GM18909 (cell line): ENCODE data around the gene RNU11.
"Not testable (repeated sequence)": the region's sequence is repeated elsewhere in the genome, so short reads cannot be mapped to it uniquely, and the experiment has no call there.

Experiments used
- ATAC-seq: cut with Tn5 transposase; IDR thresholded peaks from one replicate; pipeline ENCODE4 v1.9.1; 2021; ENCODE audit warnings: mild to moderate bottlenecking; ENCODE audit not compliant: unreplicated experiment, poor library complexity

Gene RNU11

DNA sequence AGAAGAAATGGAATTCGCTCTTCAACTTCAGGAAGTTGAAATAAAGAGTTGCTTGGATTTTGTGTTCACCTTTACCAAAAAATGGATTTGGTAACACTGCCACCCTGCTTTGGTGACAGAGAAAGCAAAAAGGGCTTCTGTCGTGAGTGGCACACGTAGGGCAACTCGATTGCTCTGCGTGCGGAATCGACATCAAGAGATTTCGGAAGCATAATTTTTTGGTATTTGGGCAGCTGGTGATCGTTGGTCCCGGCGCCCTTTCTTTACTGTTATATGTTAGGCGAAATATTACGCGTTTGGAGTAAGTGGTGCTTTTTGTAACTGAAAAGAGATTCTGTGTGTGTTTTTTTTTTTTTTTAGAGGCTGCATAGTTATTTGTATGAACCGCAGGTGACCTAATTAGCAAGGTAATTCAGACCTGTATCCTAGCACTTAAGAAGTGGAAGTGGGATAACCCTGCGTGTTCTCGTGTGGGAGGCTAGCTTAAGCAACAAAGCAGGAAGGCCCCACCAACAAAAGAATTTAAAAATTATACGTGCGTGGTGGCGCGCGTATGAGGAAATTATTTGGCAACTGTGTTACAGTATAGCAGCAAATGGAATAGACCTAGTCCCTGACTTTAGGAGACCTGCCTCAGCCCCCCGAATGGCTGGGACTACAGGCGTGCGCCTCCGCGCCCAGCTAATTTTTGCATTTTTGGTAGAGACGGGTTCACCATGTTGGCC, at the start of gene RNU11:
Gene RNU11, plus strand, starts transcription at position 127 of the 725 bp plus-strand sequence.
- peak; percentile 64 for ATAC-seq

DNA sequence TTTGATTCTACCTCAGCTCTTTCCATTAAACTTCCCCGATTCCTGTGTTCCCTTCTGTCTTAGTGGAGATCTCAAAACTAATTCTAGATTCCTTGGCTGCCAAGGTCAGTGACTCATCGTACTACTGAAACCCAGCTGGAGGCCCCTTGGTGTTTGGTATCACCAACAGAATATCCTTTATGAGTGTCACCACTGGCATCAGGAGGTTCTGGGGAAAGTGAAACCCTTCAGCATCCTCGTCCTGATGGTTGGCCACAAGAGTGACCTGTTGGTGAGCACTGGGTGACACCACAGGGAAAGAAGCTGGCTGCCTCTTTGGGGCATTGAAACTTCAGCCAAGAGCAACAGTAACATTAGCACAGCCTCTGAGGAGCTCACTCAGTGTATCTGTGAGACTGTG, 46.7 kb upstream of the RNU11 start:
- no peak for ATAC-seq

DNA sequence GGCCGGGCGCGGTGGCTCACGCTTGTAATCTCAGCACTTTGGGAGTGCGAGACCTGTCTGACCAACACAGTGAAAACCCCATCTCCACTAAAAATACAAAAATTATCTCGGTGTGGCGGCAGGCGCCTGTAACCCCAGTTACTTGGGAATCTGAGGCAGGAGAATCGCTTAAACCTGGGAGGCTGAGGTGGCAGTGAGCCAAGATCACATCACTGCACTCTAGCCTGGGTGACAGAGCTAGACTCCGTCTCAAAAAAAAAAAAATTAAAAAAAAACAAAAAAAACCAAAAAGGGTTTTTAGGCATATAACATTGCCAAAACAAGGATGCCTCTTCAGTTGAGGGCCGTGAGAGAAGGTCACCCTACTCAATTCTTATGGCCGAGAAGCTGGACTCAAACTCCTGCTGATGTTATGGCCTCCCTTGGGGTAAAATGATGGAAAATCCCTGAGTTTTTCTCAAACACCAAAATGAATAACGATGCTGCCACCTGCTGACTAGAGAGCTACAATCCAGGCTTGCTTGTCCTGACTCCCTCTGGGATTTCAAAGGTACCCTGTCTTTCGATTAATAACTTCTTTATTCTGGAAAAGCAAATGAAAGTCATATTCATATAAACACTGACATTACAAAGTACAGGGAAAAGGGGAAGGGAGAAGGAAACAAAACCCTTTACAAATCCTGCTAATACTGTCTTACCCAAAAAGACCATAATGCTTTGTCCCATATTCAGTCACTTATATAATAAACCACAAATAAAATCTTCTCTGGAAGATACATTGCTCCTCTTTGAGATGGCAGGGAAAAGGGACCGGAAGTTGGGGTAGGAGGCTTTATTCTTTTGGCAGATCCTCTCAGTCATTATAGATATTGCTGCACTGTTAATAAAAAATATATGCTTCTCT, 45.6 kb upstream of the RNU11 start:
- ATAC-seq = no peak

DNA sequence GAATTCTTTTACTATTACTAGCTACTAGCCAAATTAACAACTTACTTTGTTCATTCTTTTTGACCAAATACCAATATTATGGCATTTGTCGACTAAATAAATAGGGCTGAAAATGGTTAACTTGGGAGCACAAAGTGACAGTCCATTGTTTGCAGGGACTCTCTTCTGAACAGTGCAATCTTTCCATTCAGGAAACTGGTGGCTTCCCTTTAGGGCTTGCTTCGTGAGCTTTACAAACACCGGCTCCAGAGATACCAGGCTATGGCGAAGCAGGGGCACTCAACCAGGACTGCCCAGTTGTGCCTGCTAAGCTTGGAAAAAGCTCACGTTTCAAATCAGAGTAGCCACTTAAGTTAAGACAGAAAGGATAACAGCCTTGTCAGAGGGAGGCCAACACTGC, 44.0 kb upstream of the RNU11 start:
- ATAC-seq = no peak

DNA sequence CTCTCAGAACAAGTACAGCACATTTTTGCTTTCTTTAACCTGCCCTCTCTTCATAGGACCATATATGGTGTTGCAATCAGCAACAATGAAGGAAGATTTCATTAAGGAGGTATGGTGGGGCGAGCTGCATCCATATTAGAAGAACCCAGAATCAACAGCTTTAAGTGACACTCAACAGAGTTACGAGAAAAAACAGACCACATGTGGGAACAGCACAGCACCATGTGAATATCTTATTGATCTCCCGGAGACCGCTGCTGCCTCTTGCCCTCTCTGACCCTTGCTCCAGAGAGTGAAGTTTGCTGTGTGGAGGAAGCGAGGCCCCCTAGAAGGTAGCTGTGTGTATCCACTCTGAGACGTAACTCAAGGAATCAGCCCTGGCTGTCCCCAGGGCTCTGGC, 43.4 kb upstream of the RNU11 start:
- ATAC-seq = no peak

DNA sequence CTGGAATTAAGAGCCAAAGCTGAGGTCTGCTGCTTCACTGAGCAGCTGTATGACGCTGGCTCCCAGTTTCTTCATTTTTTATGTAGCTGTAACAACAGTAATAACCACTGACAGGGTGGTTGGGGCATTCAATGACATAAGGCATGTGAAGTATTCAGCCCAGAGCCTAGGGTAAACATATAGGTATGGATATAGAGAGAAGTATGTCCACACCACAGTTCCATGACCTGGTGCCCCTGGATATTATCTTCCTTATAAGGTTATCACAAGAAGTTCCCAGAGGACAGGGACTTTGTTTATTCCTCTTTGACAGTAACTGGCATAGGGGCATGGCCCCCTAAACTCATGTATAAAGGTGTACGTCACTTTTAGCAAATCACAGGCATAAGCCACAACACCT, 41.6 kb upstream of the RNU11 start:
- ATAC-seq = no peak

DNA sequence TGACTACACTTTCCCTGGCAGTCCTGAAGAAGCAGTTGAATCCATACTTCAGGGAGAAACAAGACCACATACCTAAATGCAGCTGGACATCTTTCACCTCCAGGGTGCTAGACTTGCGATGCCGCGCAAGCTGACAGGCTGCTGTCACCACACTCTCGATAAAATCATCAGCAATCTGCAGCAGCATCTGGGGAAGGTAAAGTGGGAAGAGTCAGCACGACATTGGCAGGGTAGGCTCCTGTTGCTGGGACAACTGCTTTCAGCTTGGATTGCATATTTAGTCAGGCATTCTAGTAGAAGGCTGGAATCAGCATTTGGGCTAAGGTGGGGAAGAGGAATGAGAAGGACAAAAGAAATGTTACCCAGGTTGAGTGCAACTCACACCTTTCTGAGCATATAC, 35.2 kb upstream of the RNU11 start:
- ATAC-seq = no peak

DNA sequence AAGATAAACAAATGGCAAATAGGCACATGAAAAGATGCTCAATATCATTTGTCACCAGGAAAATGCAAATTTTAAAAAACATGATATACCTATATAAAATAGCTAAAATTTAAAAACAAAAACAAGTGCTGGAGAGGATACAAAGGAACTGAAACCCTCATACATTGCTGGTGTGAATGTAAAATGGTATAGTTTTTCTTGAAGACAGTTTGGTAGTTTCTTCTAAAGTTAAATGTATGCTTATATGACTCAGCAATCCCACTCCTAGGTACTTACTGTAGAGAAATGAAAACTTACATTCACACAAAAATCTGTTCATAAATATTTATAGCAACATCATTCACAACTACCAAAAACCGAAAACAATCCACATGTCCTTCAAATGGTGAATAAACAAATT, 16.7 kb upstream of the RNU11 start:
- no peak for ATAC-seq

DNA sequence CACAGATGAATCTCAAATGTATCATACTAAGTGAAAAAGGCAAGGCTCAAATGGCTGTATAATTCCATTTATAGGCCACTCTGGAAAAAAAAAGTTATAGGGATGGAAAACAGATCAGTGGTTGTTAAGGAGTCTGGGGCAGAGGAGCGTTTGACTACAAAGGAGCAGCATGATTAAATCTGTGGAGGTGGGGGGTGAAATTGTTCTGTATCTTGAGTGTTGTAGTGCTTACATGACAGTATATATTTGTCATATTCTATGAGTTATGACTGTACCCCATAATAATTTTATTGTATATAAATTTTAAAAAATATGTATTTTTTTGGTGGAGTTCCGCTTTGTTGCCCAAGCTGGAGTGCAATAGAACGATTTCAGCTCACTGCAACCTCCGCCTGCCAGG, 15.8 kb upstream of the RNU11 start:
- no peak for ATAC-seq

DNA sequence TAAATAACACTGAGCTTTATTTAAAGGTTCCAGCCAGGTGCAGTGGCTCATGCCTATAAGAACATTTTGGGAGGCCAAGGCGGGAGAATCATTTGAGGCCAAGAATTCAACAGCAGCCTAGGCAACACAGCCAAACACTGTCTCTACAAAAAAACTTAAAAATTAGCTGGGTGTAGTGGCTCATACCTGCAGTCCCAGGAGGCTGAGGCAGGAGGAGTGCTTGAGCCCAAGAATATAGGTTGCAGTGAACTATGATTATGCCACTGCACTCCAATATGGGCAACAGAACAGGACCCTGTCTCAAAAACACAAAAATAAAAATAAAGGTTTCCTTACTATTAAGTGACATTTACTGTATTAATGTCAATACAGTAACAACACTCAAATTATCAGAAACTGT, 7.6 kb upstream of the RNU11 start:
- ATAC-seq = no peak

DNA sequence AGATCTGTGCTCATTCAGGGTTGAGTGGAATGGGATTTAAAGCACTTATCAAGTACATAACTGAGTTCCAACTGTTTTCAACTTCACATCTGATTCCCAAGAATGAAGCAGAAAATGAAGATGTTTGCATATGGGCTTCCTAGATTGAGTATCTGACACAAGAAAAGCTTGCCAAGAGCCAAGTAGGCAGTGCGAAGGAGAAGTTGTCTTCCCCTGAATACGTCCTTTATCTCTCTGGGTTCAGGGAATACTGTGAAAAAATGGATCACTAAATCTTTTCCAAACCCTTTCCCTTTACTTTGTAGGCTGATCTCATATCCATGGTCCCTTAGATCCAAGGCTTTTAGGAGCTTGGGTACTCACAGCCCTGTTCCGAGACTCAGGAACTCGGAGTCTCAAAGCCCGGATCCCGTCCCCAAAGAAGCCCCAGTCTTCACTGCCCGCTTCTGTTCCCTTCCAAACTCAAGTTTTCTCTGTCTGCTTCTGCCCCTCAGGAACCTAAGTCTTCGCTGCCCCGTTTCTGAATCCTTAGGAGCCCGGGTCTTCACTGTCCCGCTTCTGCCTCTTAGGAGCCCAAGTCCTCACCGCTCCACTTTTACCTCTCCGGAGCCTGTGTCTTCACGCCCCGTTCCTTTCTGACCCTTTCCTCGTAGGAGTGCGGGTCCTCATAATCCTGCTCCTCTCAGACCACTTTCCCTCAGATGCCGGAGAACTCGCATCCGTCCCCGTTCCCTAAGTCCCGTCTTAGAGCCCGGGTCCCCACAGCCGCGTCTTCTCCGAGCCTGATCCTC, 6.1 kb upstream of the RNU11 start:
- peak; percentile 20 for ATAC-seq

DNA sequence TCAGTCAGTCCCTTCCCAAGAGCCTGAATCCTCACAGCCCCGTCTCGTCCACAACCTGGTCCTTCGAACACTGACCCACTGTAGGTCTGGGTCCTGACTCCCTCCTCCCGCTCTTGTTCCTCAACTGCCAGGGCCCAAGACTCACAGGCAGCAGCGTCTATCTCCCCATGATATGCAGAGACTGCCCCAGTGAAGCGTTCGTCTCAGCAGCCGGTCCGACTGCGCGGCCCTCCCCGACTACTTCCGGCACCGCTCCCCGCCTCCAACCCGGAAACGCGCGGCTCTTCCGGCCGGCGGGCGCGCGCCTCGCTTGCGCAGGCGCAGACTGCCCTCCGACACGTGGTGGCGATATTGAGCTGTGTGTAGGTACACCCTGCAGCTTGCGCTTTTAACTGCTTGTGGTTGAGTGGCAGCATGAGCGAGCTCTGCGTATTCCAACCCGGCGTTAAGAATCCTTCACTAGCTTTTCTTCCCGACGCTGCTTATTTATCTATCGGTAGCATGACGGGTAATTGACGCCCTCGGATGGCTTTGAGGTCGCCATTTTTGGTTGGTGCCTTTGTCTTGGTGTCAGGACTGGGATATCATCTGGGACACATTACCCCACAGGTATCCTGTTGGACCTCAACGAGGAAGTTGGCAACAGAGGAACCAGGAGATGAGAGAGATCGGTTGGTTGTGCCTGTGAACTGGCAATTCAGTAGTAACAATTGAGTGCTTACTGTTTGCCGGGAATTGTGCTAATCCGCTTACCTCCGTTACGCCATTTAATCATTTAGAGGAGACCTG, 5.4 kb upstream of the RNU11 start, which contains the start of gene TAF12:
Gene TAF12, minus strand, starts transcription at position 221 of the 789 bp plus-strand sequence. CDS start 20,986 bp downstream, outside the sequence.
- ATAC-seq = peak; percentile 78

DNA sequence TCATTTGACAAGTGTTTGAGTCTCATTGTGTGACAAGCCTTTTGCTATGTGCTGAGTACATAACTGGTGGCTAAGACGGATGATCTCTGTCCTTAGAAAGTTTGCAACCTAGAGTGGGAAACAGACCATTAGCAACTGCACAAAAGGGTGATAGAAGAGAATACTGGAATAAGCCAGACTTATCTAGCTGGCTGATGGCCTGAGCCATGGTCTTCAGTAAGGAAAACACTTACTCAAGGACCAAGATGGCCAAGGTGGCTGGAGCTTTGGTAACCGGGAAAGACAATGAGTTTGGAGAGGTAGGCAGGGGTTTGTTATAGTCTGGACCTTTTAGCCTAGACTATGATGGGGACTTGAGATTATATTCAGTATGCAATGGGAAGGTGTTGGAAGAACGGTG, 3.9 kb upstream of the RNU11 start:
- no peak for ATAC-seq

DNA sequence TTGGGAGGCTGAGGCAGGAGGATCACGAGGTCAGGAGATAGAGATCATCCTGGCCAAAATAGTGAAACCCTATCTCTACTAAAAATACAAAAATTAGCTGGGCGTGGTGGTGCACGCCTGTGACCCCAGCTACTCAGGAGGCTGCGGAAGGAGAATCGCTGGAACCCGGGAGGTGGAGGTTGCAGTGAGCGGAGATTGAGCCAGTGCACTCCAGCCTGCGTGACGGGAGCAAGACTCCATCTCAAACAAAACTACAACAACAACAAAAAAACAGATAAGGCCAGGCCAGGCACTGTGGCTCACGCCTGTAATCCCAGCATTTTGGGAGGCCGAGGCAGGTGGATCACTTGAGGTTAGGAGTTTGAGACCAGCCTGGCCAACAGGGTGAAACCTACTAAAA, 3.0 kb upstream of the RNU11 start:
- not testable (repeated sequence) for ATAC-seq

DNA sequence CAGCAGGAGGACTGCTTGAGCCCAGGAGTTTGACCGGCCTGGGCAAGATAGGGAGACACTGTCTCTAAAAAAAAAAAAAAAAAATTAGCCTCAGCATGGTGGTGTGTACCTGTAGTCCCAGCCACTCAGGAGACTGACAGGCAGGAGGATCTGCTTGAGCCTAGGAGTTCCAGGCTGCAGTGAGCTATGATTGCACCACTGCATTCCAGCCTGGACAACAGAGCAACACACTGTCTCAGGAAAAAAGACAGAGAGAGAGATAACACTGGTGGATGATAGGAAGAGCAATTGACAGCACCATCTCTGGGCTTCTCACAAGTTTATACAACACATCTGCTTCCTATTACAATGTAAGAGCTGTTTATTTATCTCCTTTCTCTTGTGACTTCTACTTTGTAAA, 2.4 kb upstream of the RNU11 start:
- no peak for ATAC-seq

DNA sequence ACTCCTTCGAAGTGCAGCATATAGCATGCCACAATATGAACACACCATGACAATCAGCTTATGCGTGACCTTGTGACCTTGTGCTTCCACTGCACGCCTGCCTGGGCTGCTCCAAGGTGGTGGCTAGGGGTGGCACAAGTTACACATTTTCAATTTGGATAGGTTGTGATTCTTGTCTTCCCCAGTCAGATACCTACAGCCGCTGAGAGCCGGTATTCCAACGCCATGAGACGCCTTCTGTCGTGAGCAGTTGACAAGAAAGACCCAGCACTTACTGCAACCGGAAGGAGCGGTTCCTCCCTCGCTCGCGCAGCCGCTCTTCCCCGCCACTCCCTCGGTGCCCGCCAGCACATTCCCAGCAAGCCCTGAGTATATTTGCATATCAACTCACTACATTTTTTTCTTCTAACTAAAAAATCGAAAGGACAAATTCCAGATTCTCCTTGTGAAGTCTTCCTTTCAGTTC, 359 bp upstream of the RNU11 start:
- ATAC-seq = peak; percentile 69

DNA sequence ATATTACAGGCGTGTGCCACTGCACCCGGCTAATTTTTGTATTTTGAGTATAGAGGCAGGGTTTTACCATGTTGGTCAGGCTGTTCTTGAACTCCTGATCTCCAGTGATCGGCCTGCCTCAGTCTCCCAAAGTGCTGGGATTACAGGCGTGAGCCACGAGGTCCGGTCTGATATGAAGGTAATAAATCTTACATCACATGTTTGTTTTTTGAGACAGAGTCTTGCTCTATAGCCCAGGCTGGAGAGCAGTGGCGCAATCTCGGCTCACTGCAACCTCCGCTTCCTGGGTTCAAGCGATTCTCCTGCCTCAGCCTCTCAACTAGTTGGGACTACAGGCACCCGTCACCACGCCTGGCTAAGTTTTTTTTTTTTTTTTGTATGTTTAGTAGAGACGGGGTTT, 4.7 kb downstream of the RNU11 start:
- not testable (repeated sequence) for ATAC-seq

DNA sequence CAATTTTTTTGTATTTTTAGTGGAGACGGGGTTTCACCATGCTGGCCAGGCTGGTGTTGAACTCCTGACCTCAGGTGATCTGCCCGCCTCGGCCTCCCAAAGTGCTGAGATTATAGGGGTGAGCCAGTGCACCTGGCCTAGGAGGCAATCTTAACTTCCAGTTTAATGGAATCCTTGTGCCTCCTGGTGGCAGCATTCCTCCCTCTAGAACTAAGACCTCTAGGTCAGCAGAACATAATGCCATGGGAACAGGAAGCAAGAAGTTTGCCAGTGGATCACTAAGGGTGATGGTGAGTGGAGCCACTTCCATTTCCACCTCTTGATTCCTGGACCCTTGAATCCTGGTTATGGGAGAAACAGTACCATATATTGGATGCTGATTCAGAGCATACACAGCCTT, 5.5 kb downstream of the RNU11 start:
- not testable (repeated sequence) for ATAC-seq

DNA sequence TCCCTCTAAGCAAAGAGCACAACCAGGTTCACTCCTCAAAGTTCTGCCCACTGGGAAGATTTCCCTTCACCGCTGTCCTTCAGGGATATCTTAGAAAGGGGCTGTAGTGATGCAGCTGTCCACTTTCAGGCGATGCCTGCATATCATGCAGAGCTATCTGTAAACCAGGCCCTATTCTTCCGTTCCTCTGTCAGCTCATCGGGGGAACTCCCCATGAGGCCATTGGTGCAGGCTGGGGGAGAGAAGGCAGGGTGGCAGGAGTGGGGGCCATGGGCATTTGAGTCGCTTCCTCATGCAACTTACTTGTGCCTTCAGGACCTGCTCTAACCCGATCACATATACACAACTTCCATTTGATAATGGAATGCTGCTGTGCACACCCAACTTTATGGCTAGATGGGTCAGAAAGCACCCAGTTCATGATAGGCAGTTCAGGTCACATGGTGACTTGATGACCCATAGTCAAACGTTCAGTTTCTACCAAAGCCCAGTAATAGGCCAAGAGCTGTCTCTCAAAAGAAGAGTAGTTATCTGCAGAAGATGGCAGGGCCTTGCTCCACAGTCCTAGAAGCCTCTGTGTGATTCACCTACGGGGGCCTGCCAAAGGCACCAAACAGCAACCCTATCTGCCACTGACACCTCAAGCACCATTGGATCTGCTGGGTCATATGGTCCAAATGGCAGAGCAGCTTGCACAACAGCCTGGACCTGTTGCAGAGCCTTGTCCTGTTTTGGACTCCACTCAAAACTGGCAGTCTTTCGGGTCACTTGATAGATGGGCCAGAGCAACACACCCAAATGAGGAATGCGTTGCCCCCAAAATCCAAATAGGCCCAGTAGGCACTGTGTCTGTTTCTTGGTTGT, 7.3 kb downstream of the RNU11 start:
- ATAC-seq = not testable (repeated sequence)
